CD14-positive monocyte (primary cell): Measurements from ENCODE around the gene UPK1A. TPM values are rescaled to one million over a fixed set of nuclear protein-coding genes. Genes with fewer than 3 reads are reported as not detected.

Source experiments
- DNase-seq, 3 donors: peaks; one replicate each; pipeline ENCODE4 v3.0.0-alpha.2; 2011 to 2022
- H2AFZ ChIP-seq: 2 replicates; pipeline ENCODE4 v1.6.0; 2012; ENCODE audit warnings: mild to moderate bottlenecking, low read depth, low read length, inconsistent platforms; ENCODE audit not compliant: insufficient read depth, poor library complexity, severe bottlenecking
- H3K27ac ChIP-seq, 2 donors: 1 replicate in 1 of 2; 2 replicates in 1 of 2; pipeline ENCODE4 v1.5.1; 2012 to 2013; ENCODE audit warnings: low read length in 2 of 2, control low read depth in 1 of 2, inconsistent platforms in 1 of 2, low read depth in 1 of 2, mild to moderate bottlenecking in 1 of 2
- H3K27me3 ChIP-seq, 2 donors: one replicate each; pipeline versions ENCODE4 v1.6.0 to v1.6.1; 2011 to 2013; ENCODE audit warnings: low read length in 2 of 2; ENCODE audit not compliant: control insufficient read depth in 2 of 2, insufficient read depth in 2 of 2
- H3K36me3 ChIP-seq, 2 donors: replicated peaks in 1 of 2; 1 replicate in 1 of 2; 2 replicates in 1 of 2; pipeline versions ENCODE4 v1.5.1 to v1.6.1; 2012 to 2013; ENCODE audit warnings: low read length in 2 of 2, control low read depth in 1 of 2, inconsistent platforms in 1 of 2, mild to moderate bottlenecking in 1 of 2; ENCODE audit not compliant: insufficient read depth in 2 of 2, control insufficient read depth in 1 of 2
- H3K4me1 ChIP-seq, 2 donors: 1 replicate in 1 of 2; 2 replicates in 1 of 2; pipeline versions ENCODE4 v1.5.1 to v1.6.1; 2012 to 2013; ENCODE audit warnings: low read length in 2 of 2, control low read depth in 1 of 2, inconsistent platforms in 1 of 2, mild to moderate bottlenecking in 1 of 2, moderate library complexity in 1 of 2; ENCODE audit not compliant: insufficient read depth in 2 of 2, control insufficient read depth in 1 of 2
- H3K4me2 ChIP-seq: replicated peaks from 2 replicates; pipeline ENCODE3; 2012; ENCODE audit warnings: low read length, moderate library complexity, mild to moderate bottlenecking; ENCODE audit not compliant: poor library complexity, severe bottlenecking; ENCODE audit errors: extremely low read depth
- H3K4me3 ChIP-seq, 3 experiments: fragments of 200-600 bp in 1 of 3; sonication (generic) in 1 of 3; replicated peaks in 1 of 3; 1 replicate in 2 of 3; 2 replicates in 1 of 3; pipeline ENCODE4 v1.5.1; 2011 to 2013; ENCODE audit warnings: low read length in 3 of 3, mild to moderate bottlenecking in 3 of 3, control low read depth in 2 of 3, low read depth in 2 of 3, inconsistent platforms in 1 of 3, moderate library complexity in 1 of 3
- H3K79me2 ChIP-seq: 2 replicates; pipeline ENCODE4 v1.6.0; 2012; ENCODE audit warnings: mild to moderate bottlenecking, control low read depth, inconsistent platforms, low read length, moderate library complexity; ENCODE audit not compliant: insufficient read depth
- H3K9ac ChIP-seq: 2 replicates; pipeline ENCODE4 v1.6.0; 2017; ENCODE audit warnings: low read length, mild to moderate bottlenecking; ENCODE audit not compliant: insufficient read depth, poor library complexity, severe bottlenecking
- H3K9me3 ChIP-seq, 2 donors: replicated peaks in 1 of 2; 1 replicate in 1 of 2; 2 replicates in 1 of 2; pipeline versions ENCODE4 v1.5.1 to v1.6.1; 2012 to 2013; ENCODE audit warnings: low read length in 2 of 2, control low read depth in 1 of 2; ENCODE audit not compliant: control insufficient read depth in 1 of 2, insufficient read depth in 1 of 2
- H4K20me1 ChIP-seq: 2 replicates; pipeline ENCODE4 v1.6.0; 2012; ENCODE audit warnings: mild to moderate bottlenecking, low read length, control low read depth, moderate library complexity; ENCODE audit not compliant: insufficient read depth
- H3K27ac Mint-ChIP-seq, 7 donors: one replicate each; pipeline ENCODE4 v1.8.0; 2020; ENCODE audit warnings: mild to moderate bottlenecking in 7 of 7, mixed read lengths in 7 of 7, moderate library complexity in 6 of 7, inconsistent platforms in 2 of 7
- H3K27me3 Mint-ChIP-seq, 3 donors: one replicate each; pipeline ENCODE4 v1.8.0; 2021 to 2022; ENCODE audit warnings: low read depth in 3 of 3, mild to moderate bottlenecking in 3 of 3, mixed read lengths in 3 of 3, moderate library complexity in 3 of 3, inconsistent platforms in 1 of 3
- H3K36me3 Mint-ChIP-seq, 2 donors: one replicate each; pipeline ENCODE4 v1.8.0; 2020; ENCODE audit warnings: mixed read lengths in 2 of 2, inconsistent platforms in 1 of 2, mild to moderate bottlenecking in 1 of 2
- H3K4me1 Mint-ChIP-seq: one replicate; pipeline ENCODE4 v1.8.0; 2020; ENCODE audit warnings: mild to moderate bottlenecking, mixed read lengths
- H3K4me3 Mint-ChIP-seq, 2 donors: one replicate each; pipeline ENCODE4 v1.8.0; 2020; ENCODE audit warnings: mild to moderate bottlenecking in 2 of 2, mixed read lengths in 2 of 2, moderate library complexity in 1 of 2
- H3K9me3 Mint-ChIP-seq, 7 donors: one replicate each; pipeline ENCODE4 v1.8.0; 2020 to 2022; ENCODE audit warnings: mixed read lengths in 7 of 7, mild to moderate bottlenecking in 6 of 7, moderate library complexity in 6 of 7, inconsistent platforms in 2 of 7
- CTCF ChIP-seq: fragments of 200-600 bp; IDR thresholded peaks from one replicate; pipeline ENCODE4 v1.8.0; 2022; ENCODE audit warnings: antibody characterized with exemption, mild to moderate bottlenecking
- WGBS: methylation state at CpG from one replicate; pipeline ENCODE4 v1.1.5; 2013; ENCODE audit warnings: missing lambda C conversion rate; ENCODE audit not compliant: insufficient coverage; 5-methylcytosine and 5-hydroxymethylcytosine counted together
- intact Hi-C, 2 donors: fragments of 100-400 bp; cut with micrococcal nuclease; formaldehyde crosslinking; loops; one replicate each; pipeline versions ENCODE4 v1.15.0 to v1.15.1; 2023
- polyA plus RNA-seq, 3 donors: library from polyadenylated mRNA; depleted of rRNA in 1 of 3; unstranded in 2 of 3; stranded (reverse) in 1 of 3; fragments of 300-500 nt in 2 of 3; fragments of >200 nt in 1 of 3; fragmentation: Illumina TruSeq in 2 of 3; gene quantifications; 1 replicate in 2 of 3; 2 replicates in 1 of 3; pipeline ENCODE4 v1.2.3, GENCODE V29; 2012 to 2021

Gene UPK1A
- polyA plus RNA-seq, 3 donors: not detected

DNA sequence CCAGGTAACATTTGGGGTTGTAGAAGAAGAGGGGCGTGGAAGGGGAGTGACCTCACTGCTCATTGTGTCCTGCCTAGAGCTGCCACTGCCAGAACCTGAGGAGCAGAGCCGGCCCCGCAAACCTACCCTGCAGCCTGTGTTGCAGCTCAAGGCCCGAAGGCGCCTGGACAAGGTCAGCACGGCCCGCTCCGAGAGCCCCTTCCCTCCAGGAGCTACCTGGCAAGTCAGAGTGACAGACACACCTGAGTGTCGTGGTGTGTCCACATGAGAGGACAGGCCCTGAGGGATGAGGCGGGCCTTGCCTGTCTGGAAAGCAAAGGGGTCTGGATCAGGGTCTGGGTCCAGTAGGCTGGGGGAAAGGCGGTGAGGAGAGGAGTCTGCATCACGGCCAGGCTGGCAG is 58.2 kb downstream of the UPK1A start:
- Histone ChIP-seq H3K4me1 (peaks cover 0 to 5% of the 10 kb centered on the region in 2 donors), H2AFZ (no peak overlapping the region), H3K4me3 (no peak overlapping the region), H3K27me3 (no peaks in the 10 kb centered on the region), H3K9me3 (no peaks in the 10 kb centered on the region), H3K36me3 (peaks cover 91 to 99% of the 10 kb centered on the region in 2 donors), H3K79me2 (peaks cover 18% of the 10 kb centered on the region), H3K27ac (no peak overlapping the region), H4K20me1 (peaks cover 51% of the 10 kb centered on the region), H3K9ac (no peak overlapping the region), H3K4me2 (no peak overlapping the region)
- Mint-ChIP-seq H3K27ac (peak overlapping the region in 1 of 7 donors; percentile 33), H3K4me1 (peaks cover 3% of the 10 kb centered on the region), H3K9me3 (no peaks in the 10 kb centered on the region), H3K36me3 (peaks cover 82 to 94% of the 10 kb centered on the region in 2 donors), H3K27me3 (peaks cover 0 to 2% (median 2%) of the 10 kb centered on the region in 3 donors), H3K4me3 (no peak overlapping the region)
- TF ChIP-seq CTCF: no peak
- intact Hi-C loops: no loop called here
- 99% methylated on average over 9 of the region's 12 CpGs for WGBS
- DNase-seq: no peak

DNA sequence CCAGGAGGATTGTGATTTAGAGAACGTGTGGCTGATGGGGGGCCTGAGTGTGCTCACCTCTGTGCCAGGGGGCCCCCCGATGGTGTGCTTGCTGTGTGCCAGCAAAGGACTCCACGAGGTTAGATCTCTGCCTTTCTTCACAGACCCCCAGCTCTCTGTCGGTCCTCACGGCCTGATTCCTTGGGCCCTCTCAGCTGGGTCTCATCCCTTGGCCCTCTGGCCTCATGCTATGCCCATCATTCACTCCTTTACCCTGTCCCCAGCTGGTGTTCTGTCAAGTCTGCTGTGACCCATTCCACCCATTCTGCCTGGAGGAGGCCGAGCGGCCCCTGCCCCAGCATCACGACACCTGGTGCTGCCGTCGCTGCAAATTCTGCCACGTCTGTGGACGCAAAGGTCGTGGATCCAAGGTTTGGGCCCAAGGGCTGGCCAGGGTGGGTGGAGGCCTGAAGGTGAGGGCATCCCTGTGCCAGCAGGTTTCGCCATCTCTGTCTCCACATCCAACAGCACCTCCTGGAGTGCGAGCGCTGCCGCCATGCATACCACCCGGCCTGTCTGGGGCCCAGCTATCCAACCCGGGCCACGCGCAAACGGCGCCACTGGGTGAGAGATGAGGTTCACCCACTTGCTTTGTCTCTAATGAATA is 59.0 kb downstream of the UPK1A start:
- Histone ChIP-seq H3K4me1 (no peaks in the 10 kb centered on the region), H2AFZ (no peak overlapping the region), H3K4me2 (no peak overlapping the region), H4K20me1 (peaks cover 49% of the 10 kb centered on the region), H3K9ac (no peak overlapping the region), H3K9me3 (no peaks in the 10 kb centered on the region), H3K27ac (no peak overlapping the region), H3K4me3 (no peak overlapping the region), H3K36me3 (peaks cover 95 to 99% of the 10 kb centered on the region in 2 donors), H3K27me3 (no peaks in the 10 kb centered on the region), H3K79me2 (peaks cover 10% of the 10 kb centered on the region)
- no peaks in the 10 kb centered on the region for H3K9me3 Mint-ChIP-seq
- WGBS: 100% methylated on average over 5 of the region's 23 CpGs
- no peak overlapping the region for H3K4me3 Mint-ChIP-seq
- no peak for DNase-seq
- no peak for TF ChIP-seq CTCF
- peaks cover 87 to 98% of the 10 kb centered on the region in 2 donors for H3K36me3 Mint-ChIP-seq
- intact Hi-C loops: no loop called here
- H3K4me1 Mint-ChIP-seq: no peaks in the 10 kb centered on the region
- peaks cover 0 to 2% (median 2%) of the 10 kb centered on the region in 3 donors for H3K27me3 Mint-ChIP-seq
- peak overlapping the region in 3 of 7 donors; percentile 30 to 66 (median 64) for H3K27ac Mint-ChIP-seq
